Liver (tissue), 3 donors: ENCODE measurements around the gene RNF39.

Experiments used
- FOXA1 ChIP-seq: IDR thresholded peaks from 2 replicates; pipeline ENCODE4 v1.6.1; 2016; ENCODE audit warnings: antibody characterized with exemption
- FOXA2 ChIP-seq: IDR thresholded peaks from 2 replicates; pipeline ENCODE4 v1.6.1; 2016; ENCODE audit warnings: antibody characterized with exemption
- JUND ChIP-seq, 2 donors: IDR thresholded peaks; 2 replicates each; pipeline ENCODE4 v1.6.1; 2016; ENCODE audit warnings: antibody characterized with exemption in 2 of 2
- REST ChIP-seq: IDR thresholded peaks from 2 replicates; pipeline ENCODE4 v1.6.1; 2016; ENCODE audit warnings: antibody characterized with exemption, mild to moderate bottlenecking
- RXRA ChIP-seq, 2 donors: IDR thresholded peaks; 2 replicates each; pipeline ENCODE4 v1.6.1; 2017 to 2018; ENCODE audit warnings: antibody characterized with exemption in 2 of 2, mild to moderate bottlenecking in 1 of 2
- SP1 ChIP-seq: IDR thresholded peaks from 2 replicates; pipeline ENCODE4 v1.6.1; 2018; ENCODE audit warnings: antibody characterized with exemption, mild to moderate bottlenecking
- TF ChIP-seq, protein P1 (sequence below): fragments of 150-350 bp; IDR thresholded peaks from 2 replicates; pipeline ENCODE4 v1.5.1; 2017; ENCODE audit warnings: improper control_type of control experiment, low read depth, low read length; ENCODE audit not compliant: missing input control
- donor health status: healthy.
- donor health status: healthy.

DNA sequence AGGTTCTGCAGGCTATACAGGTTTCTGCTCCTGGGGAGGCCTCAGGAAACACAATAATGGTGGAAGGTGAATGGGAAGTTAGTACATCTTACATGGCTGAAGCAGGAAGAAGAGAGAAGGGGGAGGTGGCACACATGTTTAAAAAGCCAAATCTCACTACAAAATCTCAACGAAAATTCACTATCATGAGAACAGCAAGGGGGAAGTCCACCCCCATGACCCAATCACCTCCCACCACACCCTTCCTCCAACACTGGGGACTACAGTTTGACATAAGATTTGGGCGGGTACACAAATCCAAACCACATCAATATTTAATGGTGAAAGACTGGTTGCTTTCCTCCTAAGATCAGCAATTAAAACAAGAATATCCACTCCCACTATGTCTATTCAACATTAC is 28.3 kb downstream of the RNF39 start:
- TF ChIP-seq, protein P1, sequence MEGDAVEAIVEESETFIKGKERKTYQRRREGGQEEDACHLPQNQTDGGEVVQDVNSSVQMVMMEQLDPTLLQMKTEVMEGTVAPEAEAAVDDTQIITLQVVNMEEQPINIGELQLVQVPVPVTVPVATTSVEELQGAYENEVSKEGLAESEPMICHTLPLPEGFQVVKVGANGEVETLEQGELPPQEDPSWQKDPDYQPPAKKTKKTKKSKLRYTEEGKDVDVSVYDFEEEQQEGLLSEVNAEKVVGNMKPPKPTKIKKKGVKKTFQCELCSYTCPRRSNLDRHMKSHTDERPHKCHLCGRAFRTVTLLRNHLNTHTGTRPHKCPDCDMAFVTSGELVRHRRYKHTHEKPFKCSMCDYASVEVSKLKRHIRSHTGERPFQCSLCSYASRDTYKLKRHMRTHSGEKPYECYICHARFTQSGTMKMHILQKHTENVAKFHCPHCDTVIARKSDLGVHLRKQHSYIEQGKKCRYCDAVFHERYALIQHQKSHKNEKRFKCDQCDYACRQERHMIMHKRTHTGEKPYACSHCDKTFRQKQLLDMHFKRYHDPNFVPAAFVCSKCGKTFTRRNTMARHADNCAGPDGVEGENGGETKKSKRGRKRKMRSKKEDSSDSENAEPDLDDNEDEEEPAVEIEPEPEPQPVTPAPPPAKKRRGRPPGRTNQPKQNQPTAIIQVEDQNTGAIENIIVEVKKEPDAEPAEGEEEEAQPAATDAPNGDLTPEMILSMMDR, result no peak
- TF ChIP-seq JUND (IDR thresholded peaks at IDR 0.05) (no peak), FOXA1 (no peak), REST (no peak), FOXA2 (no peak), SP1 (no peak), RXRA (IDR thresholded peaks at IDR 0.05) (no peak)
